HG02973 (cell line): Measurements from ENCODE around the gene RND2.
"Not testable (repeated sequence)": the region's sequence is repeated elsewhere in the genome, so short reads cannot be mapped to it uniquely, and the experiment has no call there.

Experiments used
- ATAC-seq: cut with Tn5 transposase; IDR thresholded peaks from one replicate; pipeline ENCODE4 v1.9.1; 2021; ENCODE audit warnings: moderate library complexity; ENCODE audit not compliant: unreplicated experiment

RND2 gene

DNA sequence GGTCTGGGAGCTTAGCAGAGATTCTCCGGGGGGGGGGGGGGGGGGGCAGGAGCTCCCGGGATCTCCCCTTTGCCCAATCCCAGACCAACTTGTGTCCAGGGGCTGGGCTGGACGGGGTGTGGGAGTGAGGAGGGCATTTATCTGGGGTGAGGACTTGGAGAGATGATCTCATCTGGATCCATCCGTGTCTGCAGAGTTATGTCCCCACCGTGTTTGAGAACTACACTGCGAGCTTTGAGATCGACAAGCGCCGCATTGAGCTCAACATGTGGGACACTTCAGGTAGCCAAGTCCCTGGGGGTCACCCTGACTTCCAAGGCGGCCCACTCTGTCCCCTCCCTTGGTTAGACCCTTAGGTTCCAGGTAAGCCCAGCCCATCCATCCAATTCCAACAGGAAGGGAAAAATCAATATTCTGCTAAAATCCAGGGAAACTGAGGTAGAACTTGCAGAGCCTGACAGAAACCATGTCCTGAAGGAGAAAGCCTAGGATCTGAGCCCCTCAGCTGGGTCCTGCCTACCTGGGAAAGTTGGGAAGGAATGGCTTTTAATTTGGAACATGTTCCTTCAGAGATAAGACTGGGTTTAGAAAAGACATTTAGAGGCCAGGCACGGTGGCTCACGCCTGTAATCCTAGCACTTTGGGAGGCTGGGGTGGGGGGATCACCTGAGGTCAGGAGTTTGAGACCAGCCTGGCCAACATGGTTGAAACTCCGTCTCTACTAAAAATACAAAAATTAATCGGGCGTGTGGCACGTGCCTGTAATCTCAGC, 921 bp downstream of the RND2 start:
- no peak for ATAC-seq

DNA sequence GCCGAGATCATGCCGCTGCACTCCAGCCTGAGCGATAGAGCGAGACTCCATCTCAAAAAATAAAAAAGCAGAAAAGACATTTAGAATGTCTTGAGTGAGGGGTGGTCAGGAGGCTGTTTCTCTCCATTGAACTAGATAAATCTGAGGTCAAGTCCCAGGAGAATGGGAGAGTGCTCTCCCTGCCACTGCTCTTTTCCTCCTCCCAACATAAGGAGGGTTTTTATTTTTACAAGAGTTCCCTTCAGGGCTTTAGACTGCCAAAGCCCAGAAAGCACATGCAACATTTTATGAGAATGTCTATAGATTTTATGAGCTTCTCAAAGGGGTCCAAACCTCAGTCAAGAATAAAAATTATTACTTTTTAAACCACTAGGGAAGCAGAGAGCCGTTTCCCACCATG, 1.6 kb downstream of the RND2 start:
- no peak for ATAC-seq

DNA sequence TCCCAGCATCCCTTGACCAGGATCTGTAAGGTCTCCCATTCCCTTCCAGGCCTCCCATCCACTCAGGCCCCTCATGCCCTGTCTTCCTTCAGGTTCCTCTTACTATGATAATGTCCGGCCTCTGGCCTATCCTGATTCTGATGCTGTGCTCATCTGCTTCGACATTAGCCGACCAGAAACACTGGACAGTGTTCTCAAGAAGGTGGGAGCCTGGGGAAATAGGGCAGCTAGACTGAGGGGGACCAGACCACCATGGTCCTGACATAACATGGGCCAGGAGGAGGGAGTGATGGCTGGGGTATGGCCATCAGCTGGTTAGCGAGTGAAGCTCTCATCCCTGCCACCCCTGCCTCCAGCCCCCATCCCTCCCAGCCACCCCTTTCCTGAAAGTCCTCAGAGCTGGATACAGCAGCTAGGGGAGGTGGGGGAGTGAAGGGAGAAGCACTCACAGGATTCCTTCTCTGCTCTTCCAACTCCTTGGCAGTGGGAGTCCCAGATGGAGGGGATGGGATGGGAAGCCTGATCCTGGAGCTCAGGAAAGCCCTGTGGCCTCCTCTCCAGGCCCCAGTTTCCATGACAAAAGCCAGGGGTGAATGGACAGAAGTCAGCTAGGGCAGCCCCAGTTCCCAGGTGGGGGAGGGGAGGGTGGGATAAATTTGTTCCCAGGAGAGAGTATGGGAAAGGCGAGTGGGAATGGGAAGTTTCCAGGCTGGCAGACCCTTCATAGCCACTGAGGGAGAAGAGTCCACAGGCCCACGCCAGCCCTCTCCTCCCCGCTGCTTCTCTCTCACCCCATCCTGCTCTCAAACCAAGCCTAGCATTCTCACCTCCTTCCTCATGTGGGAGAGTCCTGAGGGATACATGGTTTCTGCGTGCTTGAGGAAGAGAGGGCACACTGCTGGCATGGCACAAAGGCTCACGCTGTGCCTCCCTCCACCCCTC, 2.3 kb downstream of the RND2 start:
- no peak for ATAC-seq

DNA sequence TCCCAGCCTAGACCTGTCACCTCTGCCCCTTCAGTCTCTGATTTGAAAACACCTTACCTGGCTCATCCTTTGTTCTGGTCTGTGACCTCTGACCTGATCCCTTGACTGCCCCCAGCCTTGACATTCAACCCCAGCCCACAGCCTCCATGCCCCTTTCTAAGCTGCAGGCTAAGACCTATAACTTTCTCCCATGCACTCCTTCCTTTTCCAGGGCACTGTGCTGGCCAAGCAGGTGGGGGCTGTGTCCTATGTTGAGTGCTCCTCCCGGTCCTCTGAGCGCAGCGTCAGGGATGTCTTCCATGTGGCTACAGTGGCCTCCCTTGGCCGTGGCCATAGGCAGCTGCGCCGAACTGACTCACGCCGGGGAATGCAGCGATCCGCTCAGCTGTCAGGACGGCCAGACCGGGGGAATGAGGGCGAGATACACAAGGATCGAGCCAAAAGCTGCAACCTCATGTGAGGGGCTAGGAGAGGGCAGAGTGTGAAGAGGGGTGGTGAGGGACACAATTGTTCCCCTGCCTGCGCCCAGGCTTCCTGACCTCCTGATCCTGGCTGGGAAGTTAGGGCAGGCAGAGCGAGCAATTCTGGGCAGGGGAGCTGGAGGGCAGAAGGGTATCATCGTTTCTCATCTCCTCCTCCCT, 3.3 kb downstream of the RND2 start:
- no peak for ATAC-seq

DNA sequence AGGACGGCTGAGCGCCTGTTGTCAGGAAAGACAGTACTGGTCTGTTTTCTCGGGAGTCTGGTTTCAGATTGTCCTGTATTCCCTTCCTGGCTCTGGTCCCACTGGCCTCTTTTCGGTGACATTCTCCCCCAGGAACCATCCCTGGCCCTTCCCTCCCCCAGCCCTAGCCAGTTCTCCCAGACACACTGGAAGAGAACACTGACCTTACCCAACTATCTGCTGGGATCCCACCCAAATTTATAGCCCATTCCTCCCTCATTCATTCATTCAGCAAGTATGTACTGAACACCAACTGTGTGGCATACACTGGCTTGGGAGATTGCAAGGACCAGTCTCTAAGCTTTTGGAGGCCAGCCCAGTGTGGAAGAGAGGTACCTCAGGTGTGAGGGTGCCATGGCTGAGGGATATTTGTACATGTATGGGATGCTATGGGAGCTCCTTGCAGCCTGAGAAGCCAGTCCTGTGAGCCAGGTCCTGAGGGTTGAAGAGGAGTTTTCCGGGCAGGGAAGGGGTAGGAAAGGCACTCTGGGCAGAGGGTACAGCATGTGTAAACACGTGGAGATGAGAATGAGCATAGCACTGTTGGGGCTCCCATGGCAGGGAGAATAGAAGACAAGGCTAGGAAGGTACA, 5.2 kb downstream of the RND2 start:
- ATAC-seq: no peak

DNA sequence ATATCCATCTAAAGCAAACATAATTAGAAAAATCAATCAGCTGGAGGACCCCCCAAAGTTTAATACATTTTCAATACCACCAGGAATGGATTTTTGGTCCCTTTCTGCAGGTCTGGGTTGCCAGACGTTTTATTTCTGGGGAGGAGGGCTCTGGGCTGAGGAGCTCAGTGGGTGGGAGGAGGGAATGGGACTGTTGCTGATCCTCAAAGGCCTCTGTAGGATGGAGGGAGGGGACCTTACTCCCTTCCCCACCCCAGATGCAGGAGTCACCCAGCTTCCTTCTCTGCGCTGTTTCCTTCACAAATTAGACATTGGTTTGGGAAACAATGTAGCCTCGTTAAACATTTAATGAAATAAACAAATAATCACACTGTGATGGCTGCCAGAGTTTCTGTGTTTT, 6.6 kb downstream of the RND2 start:
- ATAC-seq: no peak

DNA sequence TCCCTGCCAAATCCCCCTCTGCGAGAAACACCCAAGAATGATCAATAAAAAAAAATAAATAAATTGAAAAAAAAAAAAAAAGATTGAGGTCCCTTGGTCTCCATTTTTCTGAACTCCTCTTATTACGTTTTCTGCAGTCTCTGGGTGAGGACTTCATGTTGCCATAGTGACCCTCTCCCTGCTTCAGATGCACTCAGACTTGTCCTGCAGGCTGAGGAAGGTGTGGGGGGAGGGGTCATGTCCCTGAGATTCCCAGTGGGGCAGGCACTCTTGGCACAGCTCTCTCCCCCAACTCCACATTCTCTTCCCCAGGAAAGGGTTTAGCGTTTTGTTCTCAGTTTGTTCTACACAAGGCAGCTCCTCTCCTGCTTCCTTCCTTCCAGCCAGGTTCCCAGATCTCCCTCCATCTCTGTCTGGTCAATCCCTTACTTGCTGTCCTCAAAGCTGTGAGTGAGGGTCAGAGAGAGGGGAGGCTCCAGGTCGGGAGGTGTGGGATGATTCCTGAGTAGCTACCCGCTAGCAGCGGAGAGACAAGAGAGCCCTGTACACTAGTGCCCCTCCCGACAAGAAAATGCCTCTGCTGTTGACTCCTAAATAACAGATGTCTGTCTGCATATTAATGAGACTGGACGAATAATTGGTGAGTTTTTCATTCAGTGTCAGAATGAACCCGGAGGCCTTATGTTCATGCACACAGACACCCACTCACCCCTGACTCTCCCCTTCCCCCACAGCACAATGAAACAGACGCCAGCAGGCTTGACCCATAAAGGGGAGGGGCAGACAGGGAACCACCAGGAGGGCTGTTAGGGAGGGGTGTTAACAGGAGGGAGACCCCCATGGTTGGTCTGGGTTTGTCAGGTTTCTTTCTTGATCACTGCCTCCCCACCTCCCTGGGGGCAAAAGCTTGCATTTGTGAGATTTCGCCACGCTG, 9.2 kb downstream of the RND2 start:
- no peak for ATAC-seq

DNA sequence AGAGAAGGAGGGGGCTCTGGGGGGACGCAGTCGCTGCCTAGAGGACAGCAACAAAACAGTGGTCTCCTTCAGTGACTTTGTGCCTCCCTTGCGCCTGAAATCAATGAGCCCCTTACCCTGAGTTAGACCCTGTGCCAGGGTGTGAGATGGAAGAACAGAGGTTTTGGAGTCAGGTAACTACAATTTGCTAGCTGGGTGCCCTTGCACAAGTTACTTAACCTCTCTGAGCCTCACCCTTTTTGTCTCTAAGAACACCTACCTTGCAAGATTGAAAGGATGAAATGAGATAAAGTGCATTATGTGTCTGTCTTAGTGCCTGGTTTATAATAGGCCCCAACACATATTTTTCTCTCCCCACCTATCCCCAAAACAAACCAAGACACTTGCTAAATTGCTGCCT, 9.9 kb downstream of the RND2 start:
- ATAC-seq: no peak

DNA sequence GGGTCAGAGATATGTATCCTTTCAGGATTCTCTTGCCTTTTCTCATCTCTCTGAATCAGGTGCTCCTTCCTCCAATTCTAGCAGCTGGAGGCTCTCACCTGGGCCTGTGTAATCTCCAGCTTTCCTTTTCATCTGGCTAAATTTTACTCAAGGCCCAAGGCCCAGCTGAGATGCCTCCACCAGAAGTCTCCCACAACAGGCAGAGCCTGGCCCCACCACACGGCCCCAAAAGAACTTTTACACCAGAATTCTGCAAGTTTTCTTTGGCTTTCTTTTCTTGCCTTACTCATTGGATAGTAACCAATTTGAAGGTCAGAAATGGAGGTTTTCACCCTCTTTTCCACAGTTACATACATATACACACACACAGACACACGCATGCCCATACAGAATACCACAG, 14.6 kb downstream of the RND2 start:
- no peak for ATAC-seq

DNA sequence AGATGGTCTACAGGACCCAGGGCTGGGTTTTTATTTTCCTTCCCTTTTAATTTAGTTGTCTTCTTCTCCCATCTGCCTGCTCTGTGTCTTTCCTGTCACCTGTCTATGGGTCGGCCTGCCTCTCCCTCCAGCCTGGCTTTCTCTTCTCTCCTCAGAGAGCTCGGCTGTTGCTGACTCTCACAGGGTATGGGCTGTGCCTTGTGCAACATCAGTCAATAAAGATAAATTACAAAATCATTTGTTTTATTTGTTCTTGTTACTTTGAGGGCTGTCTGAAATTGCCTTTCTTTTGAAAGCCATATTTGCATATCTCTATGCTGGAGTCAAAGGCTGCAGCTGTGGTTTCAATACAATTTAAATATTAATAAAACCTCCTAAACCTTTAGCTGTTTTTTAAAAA, 15.6 kb downstream of the RND2 start:
- ATAC-seq: no peak

DNA sequence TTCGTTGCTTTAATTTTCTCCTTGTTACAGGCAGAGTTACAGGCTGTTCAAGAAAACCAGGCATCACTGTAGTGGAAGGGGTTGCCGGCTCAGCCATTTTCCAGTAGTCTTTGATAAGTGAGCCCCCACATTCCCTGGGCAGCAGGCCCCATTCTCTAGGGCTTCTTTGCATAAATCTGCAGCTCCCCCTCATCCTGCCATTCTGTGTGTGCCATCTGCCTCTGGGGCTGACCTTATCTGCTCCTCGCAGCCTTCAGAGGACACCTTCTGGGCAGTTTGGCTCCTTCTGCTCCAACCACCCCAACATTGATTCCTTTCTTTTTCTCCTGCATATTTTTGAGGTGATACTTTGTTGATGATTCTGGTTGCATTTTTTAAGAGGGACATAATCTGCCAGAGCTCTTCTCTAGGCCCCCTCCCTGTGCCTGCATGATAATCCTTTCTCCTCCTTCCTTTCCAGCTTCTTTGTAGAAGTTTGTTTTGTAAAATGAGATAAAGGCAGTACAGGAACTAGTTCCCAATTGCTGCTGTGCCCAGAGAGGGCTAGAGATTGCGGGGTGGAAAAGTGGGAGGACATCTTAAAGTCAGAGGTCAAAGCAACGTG, 17.1 kb downstream of the RND2 start:
- no peak for ATAC-seq

DNA sequence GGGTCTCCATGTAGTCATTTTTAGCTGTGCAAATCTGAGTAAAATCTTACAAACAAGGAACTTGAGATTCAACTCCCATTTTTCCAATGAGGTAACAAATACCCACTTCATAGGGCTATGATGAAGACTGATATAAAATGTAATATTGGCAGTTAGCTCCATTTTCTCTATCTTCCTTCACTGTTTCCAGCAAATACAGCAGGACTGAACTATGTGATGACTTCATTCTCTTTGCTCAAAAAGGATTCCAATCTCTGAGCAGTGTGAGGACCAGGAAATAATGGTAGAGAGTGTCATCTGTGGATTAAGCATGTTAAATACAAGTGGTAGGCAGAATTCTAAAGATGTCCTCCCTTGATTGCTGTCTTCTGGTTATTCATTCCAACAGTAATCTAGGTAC, 18.3 kb downstream of the RND2 start:
- no peak for ATAC-seq

DNA sequence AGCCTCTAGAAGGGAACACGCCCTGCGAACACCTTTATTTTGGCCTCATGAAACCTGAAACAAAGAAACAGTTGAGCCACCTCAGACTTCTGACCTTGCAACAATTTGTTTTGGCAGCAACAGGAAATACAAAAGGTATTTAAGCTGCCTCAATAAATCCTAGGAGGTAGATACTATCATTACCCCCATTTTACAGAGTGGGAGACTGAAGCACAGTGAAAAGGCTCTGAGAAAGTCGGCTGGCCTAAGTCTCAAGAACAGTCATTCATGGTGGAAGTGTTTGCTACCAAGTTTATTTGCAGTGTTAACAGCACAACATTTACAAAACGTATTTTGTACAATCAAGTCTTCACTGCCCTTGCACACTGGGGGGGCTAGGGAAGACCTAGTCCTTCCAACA, 19.0 kb downstream of the RND2 start:
- no peak for ATAC-seq

DNA sequence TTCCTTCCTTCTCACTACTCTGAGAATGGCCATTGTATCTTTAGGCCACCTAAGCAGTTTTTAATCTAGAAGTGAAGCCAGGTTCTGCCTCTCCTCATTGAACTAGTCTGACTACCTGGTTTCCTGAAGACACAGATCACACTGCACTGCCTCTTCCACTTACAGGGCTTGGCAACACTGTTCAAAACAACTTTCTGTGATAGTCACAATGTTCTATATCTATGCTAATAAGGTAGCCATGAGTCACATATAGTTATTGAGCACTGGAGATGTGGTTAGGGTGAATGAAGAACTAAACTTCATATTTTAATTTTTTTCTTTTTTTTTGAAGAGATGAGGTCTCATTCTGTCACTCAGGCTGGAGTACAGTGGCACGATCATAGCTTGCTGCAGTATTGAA, 26.9 kb downstream of the RND2 start:
- no peak for ATAC-seq

DNA sequence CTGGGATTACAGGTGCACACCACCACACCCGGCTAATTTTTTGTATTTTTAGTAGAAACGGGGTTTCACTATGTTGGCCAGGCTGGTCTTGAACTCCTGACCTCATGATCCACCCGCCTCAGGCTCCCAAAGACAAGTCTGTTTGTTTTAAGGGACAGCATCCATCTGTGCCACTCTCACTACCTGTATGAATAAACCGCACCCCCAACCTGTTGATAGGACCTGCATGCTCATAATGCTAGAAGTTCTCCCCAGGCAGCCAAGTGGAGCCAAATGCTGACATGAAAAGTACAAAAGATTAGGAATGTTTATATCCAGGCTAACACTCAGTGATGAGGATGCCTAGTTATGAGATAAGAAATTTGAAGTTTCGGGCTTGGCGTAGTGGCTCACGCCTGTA, 28.0 kb downstream of the RND2 start:
- not testable (repeated sequence) for ATAC-seq

DNA sequence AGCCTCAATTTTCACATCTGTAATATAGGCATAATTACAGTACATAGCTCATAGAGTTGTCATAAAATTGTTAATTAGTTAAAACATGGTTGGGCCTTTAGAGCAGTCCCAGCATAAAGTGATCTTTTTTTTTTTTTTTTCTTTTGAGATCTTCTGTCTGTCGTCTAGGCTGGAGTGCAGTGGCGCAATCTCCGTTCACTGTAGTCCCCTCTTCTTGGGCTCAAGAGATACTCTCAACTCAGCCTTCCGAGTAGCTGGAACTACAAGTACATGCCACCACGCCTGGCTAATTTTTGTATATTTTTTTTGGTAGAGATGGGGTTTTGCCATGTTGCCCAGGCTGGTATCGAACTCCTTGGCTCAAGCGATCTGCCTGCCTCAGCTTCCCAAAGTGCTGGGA, 31.0 kb downstream of the RND2 start:
- ATAC-seq: no peak

DNA sequence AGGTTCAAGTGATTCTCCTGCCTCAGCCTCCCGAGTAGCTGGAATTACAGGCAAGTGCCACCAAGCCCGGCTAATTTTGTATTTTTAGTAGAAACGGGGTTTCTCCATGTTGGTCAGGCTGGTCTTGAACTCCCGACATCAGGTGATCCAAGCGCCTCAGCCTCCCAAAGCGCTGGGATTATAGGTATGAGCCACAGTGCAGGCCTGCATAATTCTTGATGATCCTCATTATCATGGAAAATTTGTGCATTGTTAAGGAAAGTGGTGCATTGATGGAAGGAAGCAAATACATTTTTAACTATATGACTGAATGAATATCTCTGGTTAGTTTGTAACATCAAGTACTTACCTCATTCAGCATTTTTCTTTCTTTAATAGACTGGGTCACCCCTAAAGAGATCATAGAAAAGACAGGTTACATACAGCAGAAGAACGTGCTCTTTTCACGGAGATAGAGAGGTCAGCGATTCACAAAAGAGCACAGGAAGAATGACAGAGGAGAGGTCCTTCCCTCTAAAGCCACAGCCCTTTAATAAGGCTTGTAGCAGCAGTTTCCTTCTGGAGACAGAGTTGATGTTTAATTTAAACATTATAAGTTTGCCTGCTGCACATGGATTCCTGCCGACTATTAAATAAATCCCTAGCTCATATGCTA, 38.1 kb downstream of the RND2 start:
- ATAC-seq: no peak

DNA sequence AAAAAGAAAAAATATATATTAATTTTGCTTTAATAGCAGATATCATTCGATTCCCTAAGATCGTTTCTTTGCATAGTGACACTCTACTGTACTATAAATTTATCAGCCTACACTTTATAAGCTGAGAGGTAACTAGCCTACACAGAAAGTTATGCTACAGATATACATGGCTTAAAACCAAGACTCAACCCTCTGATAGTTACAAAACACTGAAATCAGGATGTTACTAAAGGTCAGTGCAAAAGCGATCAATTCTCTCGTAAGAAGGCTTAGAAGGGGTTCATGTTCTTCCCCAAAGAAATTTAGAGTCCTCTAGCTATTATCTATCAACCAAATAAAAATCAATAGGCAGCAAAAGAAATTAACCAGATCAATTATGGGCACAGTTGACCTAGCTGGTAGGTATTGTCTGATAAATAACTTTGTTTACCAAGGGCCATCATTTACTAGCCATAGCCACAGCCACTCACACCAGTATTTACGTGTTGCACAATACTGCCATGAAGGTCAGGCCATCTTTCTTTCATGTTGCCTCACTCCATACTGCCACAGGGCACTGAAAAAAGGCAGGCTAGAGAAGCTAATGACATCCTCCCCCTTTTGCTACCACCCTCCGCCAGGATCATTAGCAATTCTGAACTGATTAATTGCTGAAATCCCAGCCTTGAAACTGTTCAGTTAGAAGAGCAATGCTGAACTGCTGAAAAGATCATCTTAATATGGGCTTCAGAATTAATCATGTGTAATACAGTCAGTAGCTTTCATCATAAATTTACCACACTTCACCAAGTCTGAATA, 43.7 kb downstream of the RND2 start:
- ATAC-seq: no peak
